Progenitor cell of endocrine pancreas (in vitro differentiated cells): ENCODE data around the gene FBXL13. TPM values are rescaled to one million over a fixed set of nuclear protein-coding genes. Genes with fewer than 3 reads are reported as not detected.

Experiments used
- DNase-seq: peaks from one replicate; pipeline ENCODE4 v3.0.0; 2021; ENCODE audit warnings: low spot score; ENCODE audit not compliant: unreplicated experiment
- H3K27ac Mint-ChIP-seq: 2 replicates; pipeline ENCODE4 v1.8.0; 2021; ENCODE audit warnings: mild to moderate bottlenecking, moderate library complexity, mixed read lengths
- H3K27me3 Mint-ChIP-seq: 2 replicates; pipeline ENCODE4 v1.8.0; 2021; ENCODE audit warnings: mixed read lengths
- H3K36me3 Mint-ChIP-seq: 2 replicates; pipeline ENCODE4 v1.8.0; 2022; ENCODE audit warnings: mixed read lengths; ENCODE audit not compliant: insufficient read depth
- H3K4me1 Mint-ChIP-seq: 2 replicates; pipeline ENCODE4 v1.8.0; 2021; ENCODE audit warnings: low read depth, mixed read lengths
- H3K4me3 Mint-ChIP-seq: 2 replicates; pipeline ENCODE4 v1.8.0; 2021; ENCODE audit warnings: low read depth, mild to moderate bottlenecking, moderate library complexity, mixed read lengths
- H3K9me3 Mint-ChIP-seq: 2 replicates; pipeline ENCODE4 v1.8.0; 2021; ENCODE audit warnings: low read depth, mixed read lengths
- CTCF ChIP-seq: fragments of 200-600 bp; sonication (generic); IDR thresholded peaks from one replicate; pipeline ENCODE4 v1.5.0; 2021; ENCODE audit warnings: antibody characterized with exemption, mild to moderate bottlenecking; ENCODE audit not compliant: unreplicated experiment
- total RNA-seq: library from RNA; stranded (reverse); gene quantifications from 2 replicates; pipeline ENCODE4 v1.2.1, GENCODE V29; 2021

FBXL13 gene
- total RNA-seq, 1 donor from 2014 or later, result 9.1 TPM

- H3K4me1 Mint-ChIP-seq, result peaks cover 10% of the 10 kb centered on the region
- peaks cover 13% of the 10 kb centered on the region for H3K36me3 Mint-ChIP-seq
- no peak for DNase-seq
- TF ChIP-seq CTCF, result no peak
- no peaks in the 10 kb centered on the region for H3K9me3 Mint-ChIP-seq
- no peak overlapping the region for H3K4me3 Mint-ChIP-seq
- no peaks in the 10 kb centered on the region for H3K27me3 Mint-ChIP-seq
- no peak overlapping the region for H3K27ac Mint-ChIP-seq
Observed at GRCh38 chr7:102821994-102822747, 252.4 kb downstream of the FBXL13 start.

- no peak for TF ChIP-seq CTCF
- Mint-ChIP-seq H3K9me3 (no peaks in the 10 kb centered on the region), H3K4me3 (no peak overlapping the region), H3K4me1 (peaks cover 19% of the 10 kb centered on the region), H3K27me3 (no peaks in the 10 kb centered on the region), H3K27ac (no peak overlapping the region), H3K36me3 (peaks cover 13% of the 10 kb centered on the region)
- no peak for DNase-seq
Observed at GRCh38 chr7:102819151-102819550, 255.4 kb downstream of the FBXL13 start.

- no peak overlapping the region for H3K4me3 Mint-ChIP-seq
- peaks cover 14% of the 10 kb centered on the region for H3K36me3 Mint-ChIP-seq
- no peaks in the 10 kb centered on the region for H3K27me3 Mint-ChIP-seq
- no peak for TF ChIP-seq CTCF
- no peak for DNase-seq
- H3K27ac Mint-ChIP-seq, result no peak overlapping the region
- no peaks in the 10 kb centered on the region for H3K9me3 Mint-ChIP-seq
- peaks cover 23% of the 10 kb centered on the region for H3K4me1 Mint-ChIP-seq
Observed at GRCh38 chr7:102817616-102818573, 256.7 kb downstream of the FBXL13 start.

GRCh38 chr7:102814025-102814471 lies 260.5 kb downstream of the FBXL13 start:
- no peak for TF ChIP-seq CTCF
- H3K36me3 Mint-ChIP-seq, result peaks cover 14% of the 10 kb centered on the region

More at GRCh38 chr7:102814025-102814471, 260.5 kb downstream of the FBXL13 start:
- no peak overlapping the region for H3K4me3 Mint-ChIP-seq
- H3K9me3 Mint-ChIP-seq, result no peaks in the 10 kb centered on the region
- no peaks in the 10 kb centered on the region for H3K27me3 Mint-ChIP-seq
- DNase-seq, result no peak
- H3K4me1 Mint-ChIP-seq, result peaks cover 38% of the 10 kb centered on the region
- H3K27ac Mint-ChIP-seq, result no peak overlapping the region
